HG02973 (cell line): ENCODE measurements around the gene ANXA11.
A peak's percentile ranks its signal among the peaks of the same experiment; 100 is the strongest.
"Not testable (repeated sequence)": the region's sequence is repeated elsewhere in the genome, so short reads cannot be mapped to it uniquely, and the experiment has no call there.

Experiments
- ATAC-seq: cut with Tn5 transposase; IDR thresholded peaks from one replicate; pipeline ENCODE4 v1.9.1; 2021; ENCODE audit warnings: moderate library complexity; ENCODE audit not compliant: unreplicated experiment

Gene ANXA11

DNA sequence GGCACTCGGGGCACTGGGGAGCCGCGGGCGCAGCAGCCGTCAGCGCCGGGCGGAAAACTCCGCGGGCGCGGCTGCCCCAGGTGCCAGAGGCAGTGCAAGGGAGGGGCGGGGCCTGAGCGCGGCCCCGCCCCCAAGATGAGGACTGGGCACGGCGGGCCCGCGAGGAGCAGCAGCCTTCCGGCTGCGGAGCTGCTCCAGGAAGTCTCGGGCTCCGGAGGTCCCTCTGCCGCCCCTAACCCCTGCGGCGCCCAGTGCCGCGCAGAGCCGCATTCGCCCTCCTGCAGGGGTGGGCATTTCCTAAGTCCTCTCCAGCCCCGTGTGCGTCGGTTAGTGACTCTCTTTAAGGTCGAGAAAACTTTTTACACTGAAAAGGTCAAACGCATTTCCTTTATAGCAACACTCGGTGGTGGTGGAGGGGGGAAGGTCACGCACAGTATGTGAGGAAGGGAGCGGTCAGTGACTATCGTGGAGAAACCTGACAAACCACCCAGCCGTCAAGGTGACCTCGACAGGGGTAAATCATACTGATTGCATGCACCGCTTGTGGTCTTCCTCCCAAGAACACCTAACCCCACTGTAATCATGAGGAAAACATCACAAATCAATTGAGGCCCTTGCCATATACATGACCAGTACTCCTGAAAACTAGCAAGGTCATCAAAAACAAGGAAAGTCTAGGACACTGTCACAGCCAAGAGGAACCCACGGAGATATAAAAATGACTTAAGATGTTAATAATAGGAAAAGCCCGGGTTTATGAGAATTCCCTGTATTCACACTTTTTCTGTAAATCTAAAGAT is at the start of gene ANXA11:
TSS of gene ANXA11 (minus strand) at position 61 of the 800 bp plus-strand sequence. CDS start 32,676 bp downstream, outside the sequence.
- ATAC-seq = peak; percentile 79

DNA sequence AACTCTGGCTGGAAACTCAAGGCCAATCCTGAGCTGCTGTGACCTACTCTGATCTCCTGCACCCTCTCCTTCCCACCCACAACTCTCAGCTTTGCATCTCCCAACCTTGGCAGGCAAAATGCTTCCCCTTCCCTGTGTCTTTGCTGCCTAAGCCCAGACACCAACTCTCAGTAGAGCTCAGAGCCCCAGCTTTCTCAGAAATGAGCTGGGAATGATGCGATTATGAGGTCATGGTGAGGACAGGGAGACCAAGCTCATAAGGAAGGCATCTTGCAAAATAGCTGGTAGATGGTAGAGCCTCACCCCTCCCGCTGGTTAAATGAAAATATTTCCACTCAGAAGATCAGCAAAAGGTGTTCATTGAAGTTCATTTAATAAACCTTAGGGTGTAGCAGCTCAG is 49.4 kb upstream of the ANXA11 start:
- not testable (repeated sequence) for ATAC-seq

DNA sequence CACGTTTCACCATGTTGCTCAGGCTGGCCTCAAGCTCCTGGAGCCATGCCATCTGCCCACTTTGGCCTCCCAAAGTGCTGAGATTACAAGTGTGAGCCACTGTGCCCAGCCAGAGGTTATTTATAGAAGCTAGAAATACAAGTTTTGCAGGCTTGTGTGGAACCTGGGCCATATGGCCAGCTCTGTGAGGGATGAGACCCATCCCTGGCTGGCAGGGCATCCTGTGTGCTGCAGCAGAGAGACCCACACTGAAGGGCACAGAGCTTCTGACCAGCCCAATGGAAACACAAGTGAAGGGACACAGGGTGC is 48.6 kb upstream of the ANXA11 start:
- peak; percentile 12 for ATAC-seq

- ATAC-seq = peak; percentile 74
These were observed 48.1 kb upstream of the ANXA11 start for GRCh38 chr10:80253266-80253962.

GRCh38 chr10:80252296-80252887 is 47.1 kb upstream of the ANXA11 start:
- ATAC-seq = no peak

DNA sequence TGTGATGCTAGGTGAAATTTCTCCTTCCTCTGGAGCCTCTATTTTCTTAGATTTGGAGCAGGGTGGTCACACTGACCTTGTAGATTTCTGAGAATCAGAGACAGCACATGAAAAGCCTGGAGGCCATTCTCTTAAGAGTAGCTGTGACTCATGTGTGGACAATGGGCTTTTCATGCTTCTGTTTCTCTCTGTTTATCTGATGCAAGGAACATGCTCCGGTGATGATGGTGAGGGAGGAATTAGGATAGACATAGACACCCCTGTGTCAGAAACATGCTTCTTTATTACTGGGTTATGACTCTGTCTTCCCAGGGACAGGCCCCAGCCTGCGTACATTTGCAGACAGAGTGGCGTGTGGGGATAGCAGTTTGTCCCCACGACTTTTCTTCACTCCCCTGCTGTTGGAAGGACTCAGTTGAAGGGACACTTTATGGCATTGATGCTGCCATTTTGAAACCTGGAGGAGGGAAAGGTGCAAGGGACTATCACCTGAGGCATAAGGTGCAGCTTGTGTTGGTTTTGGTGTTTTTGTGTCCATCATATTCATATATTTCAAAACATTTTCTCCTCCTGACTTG is 46.5 kb upstream of the ANXA11 start:
- not testable (repeated sequence) for ATAC-seq

DNA sequence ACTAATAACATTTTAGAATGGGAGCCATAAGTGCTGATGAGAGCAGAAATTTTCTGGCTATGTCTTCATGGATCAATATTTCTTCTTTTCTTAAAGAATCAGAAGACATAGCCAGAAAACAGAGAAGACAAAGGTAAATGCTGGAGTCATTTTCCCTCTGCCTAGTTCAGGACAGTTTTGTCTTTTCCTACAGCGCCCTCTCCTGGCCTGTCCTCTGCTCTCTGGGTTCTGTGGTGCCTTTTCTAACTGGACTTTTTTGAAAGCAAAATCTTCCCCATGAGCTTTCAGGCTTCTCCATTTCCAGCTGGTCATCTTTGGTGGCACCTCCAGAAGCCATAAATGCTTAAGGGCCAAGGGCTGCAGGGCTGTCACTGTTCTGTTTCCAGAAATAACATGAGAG is 45.1 kb upstream of the ANXA11 start:
- ATAC-seq = not testable (repeated sequence)

DNA sequence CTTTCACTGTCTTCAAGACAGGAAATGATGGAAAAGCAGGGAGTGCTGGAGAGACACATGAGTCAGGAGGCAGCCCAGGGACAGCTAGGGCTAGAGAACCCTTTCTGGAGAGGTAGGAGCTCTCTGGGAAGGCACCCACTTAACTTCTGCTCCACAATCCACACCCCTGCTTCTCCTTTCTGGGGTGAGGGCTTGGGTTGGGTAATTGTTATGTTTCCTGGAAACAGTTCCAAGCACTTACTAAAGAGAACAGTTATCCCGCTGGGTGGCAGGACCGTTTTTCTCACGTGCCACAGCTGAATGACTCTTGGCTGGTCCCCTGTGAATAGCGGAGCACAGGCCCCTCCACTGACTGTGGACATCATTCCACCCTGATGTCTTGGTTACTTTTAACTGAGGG is 44.6 kb upstream of the ANXA11 start:
- ATAC-seq = not testable (repeated sequence)

DNA sequence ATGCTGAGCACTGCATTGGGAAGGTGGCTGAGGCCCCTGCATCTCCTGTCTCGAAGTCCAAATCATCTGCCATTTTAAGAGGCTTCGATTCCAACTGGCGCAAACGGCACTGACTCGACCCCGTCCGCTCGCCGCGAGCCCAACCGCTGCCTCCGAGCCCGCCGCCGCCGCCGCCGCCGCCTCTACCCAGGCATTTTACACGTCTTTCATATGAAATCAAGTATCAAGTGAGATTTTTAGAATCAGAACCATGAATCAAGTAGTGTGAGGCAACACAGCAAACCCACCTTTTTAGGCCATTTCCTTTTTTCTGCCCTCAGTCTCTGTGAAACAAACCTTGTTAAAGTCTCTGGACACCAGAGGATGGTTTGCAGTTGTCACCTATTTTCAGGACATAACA is 42.3 kb upstream of the ANXA11 start:
- not testable (repeated sequence) for ATAC-seq

- ATAC-seq = not testable (repeated sequence)
These were observed 39.0 kb upstream of the ANXA11 start for GRCh38 chr10:80244371-80244770.

DNA sequence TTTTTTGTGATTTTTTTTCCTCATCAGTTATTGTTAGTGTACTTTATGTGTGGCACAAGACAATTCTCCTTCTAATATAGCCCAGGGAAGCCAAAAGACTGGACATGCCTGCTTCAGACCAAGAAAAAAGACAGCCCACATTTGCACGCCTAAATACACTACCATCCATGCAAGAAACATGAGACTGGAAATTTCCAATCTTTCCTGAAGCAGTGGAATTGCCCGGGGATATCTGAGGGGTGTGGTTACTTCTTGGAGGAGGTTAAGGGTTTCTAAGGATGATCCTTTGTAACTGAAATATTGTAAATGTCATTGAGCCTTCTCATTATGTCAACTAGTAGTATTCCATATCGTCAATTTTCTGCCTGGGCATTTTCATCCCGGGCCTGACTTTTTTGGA is 37.0 kb upstream of the ANXA11 start:
- ATAC-seq = not testable (repeated sequence)

- not testable (repeated sequence) for ATAC-seq
These were observed 31.1 kb upstream of the ANXA11 start for GRCh38 chr10:80236457-80236856.

DNA sequence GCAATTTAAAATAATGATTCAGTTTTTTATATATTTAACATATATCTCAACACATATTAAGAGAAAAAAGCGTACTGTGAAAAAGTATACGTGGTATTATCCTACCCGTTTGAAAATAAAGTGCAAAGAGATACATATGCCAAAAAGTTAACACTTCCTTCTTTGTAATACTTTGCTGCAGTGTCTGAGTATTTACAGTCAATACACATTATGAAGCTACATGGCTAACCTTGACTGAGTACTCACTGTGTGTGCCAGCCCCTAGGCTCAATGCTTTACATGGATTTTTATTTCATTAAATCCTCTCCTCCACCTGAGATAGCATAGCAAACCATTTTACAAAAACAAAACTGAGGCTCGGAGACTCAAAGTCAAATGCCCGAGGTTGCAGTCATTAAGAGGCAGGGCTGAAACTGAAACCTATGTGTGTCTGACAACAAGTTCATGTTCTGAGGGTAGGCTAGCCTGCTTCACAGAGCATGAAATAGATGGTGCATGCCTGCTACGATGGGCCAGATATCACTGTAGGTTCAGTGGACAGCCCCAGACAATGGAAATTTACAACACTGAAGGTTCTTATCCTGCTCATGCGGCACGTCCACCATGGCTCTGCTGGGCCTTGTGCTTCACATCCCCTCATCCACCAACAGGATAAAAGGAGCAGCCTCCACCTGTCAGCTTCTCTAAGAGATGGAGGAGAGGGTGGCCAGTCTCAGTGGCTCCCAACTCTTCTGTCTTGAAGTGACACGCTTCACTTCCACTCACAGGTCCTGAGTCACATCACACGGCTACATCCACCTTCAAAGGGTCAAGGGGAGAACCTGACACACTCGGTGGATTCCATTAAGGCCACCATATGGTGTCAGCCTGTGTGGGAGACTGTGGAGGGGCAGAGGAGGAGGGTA is 29.2 kb upstream of the ANXA11 start:
- peak; percentile 99 for ATAC-seq

GRCh38 chr10:80233871-80234270 is 28.5 kb upstream of the ANXA11 start:
- ATAC-seq = not testable (repeated sequence)

DNA sequence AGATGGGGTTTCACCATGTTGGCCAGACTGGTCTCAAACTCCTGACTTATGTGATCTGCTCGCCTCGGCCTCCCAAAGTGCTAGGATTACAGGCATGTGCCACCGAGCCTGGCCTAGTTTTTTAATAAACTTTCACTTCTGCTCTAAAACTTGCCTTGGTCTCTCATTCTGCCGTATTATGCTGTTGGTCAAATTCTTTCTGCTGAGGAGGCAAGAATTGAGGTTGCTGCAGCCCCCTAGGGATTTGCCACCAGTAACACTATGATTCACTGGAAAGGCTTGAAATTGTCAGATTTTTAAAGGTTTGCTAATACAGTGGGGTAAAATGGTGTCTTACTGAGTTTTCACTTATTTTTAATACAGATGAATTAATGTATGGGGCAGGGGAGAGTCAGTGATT is 21.4 kb upstream of the ANXA11 start:
- ATAC-seq = not testable (repeated sequence)

DNA sequence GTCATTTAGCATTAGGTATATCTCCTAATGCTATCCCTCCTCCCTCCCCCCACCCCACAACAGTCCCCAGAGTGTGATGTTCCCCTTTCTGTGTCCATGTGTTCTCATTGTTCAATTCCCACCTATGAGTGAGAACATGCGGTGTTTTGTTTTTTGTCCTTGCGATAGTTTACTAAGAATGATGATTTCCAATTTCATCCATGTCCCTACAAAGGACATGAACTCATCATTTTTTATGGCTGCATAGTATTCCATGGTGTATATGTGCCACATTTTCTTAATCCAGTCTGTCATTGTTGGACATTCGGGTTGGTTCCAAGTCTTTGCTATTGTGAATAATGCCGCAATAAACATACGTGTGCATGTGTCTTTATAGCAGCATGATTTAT is 17.7 kb upstream of the ANXA11 start:
- not testable (repeated sequence) for ATAC-seq

DNA sequence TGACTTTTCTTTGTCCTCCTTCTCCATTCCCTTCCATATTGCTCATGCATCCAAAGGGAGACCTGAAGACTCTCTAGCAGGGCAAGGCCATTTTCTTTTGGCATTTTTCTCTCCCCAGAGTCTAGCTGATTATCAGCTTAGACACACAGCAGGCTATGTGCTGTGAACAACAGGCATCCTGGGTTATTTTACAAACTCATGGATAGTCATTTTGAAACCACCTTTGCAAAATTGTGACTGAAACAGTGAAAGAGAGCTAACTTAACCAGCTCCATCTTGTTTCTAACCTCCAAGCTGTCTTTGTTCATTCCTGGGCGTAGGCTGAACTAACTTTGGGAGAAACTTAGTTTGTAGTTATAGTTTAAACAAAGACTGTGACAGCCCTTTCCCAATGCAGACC is 13.5 kb upstream of the ANXA11 start:
- ATAC-seq = peak; percentile 98

DNA sequence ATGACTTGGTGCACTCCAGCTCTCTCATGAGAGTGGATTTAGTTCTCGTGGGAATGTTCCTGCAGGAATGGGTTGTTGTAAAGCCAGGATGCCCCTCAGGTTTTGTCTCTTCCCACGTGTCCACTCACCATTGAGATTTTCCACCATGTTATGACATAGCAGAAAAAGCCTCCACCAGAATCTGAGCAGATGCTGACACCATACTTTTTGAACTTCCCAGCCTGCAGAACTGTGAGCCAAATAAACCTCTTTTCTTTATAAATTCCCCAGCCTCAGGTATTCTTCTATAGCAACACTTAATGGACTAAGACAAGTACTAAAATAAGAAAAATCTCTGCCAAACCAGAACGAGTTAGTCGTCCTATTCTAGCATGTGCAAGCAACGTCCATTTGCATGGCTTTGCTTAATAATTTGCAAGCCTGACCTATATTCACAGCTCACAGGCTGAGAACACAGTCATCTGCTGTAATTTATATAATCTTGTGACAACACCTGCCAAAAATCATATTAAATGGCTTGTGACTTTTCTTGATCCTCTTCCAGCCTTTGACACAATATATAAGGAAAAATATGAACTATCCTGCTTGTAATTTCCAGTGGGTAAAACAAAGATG is 9.1 kb upstream of the ANXA11 start:
- ATAC-seq = not testable (repeated sequence)

- not testable (repeated sequence) for ATAC-seq
These were observed 7.3 kb upstream of the ANXA11 start for GRCh38 chr10:80212535-80213115.

DNA sequence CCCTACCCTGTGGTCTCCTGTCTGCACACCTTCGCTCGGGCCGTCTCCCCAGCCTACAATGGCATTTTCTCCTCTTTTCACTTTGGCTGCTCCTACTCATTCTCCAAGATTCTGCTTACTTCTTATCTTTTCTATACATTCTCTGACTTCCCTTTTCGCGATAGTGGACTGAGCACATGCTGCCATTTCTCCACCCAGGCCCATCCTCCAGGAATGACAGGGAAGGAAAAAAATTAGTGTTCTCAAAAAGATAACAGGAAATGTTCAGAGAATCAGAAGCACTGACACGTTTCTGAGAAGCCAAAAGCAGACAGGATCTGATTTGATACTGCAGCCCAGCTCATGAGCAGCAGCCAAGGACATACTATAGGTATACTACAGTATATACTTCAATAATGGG is 6.4 kb upstream of the ANXA11 start:
- ATAC-seq = no peak
